Anterior cingulate cortex (tissue), 58 donors: ENCODE measurements around the gene TMEM267.
"Not testable (repeated sequence)": the region's sequence is repeated elsewhere in the genome, so short reads cannot be mapped to it uniquely, and the experiment has no call there.

Source experiments
- DNase-seq, 58 donors: peaks; one replicate each; lab custom pipeline; 2025; lab: John Stamatoyannopoulos, UW

Gene TMEM267, protein sequence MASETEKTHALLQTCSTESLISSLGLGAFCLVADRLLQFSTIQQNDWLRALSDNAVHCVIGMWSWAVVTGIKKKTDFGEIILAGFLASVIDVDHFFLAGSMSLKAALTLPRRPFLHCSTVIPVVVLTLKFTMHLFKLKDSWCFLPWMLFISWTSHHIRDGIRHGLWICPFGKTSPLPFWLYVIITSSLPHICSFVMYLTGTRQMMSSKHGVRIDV

DNA sequence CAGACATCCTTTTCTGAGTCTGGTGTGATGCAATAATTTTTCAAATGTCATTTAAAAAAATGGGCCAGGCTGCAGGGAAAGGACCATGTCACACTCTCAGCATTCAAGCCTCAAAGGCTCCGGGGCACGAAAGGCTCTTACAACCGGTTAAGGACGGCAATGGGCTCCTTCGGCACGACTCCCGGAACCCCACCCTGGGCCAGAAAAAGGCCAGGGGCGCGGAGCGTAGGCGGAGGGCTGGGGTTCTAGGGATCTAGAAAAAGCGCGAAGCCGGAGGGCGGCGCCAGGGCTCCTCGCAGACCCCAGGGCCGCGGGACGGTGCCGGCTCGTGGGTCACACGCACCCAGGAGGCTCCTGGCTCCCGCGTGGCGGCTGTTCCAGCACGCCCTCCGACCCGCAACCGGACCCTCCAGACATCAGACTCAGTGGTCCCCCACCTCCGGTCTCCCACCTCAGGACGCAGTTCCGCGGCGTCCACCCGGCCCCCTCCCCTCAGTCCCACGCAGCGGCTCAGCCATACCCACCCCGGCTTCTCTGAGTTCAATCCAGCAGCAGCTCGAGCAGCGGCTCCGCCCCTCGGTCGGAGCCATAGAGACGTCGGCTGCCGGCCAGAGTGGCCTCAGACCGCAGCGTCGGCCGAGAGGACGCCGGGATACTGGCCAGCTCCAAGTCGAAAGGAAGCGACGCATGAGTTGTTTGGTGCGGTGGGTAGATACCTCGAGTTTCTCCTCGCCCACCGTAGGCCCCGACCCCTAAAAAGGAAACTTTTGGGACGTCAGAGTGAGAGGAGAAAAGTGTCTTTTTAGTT is at the start of gene TMEM267:
TMEM267 (minus strand) TSS at position 568 of the 808 bp plus-strand sequence. CDS start 29,896 bp downstream, outside the sequence.
- DNase-seq: peak; percentile 52 to 96 (median 88)

DNA sequence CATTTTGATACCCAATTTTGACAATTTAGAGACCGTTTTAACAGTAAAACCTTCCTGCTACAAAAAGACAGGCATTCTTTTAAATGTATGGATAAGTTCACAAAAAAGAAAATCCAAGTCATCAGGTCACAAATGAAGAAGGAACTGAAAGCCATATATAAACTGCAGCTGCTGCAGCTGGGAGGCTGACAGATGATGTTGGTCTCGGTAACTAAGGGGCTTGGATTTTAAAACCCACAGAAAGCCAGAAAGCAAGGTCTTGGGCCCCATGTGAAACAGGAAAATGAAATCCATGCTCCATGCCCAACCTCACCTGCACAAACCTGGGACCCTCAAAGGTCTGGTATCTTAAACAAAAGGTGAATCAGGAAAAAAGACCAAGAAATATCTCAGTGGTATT is 47.0 kb upstream of the TMEM267 start:
- no peak for DNase-seq

- DNase-seq: no peak
Observed at GRCh38 chr5:43523662-43524072, 40.0 kb upstream of the TMEM267 start.

GRCh38 chr5:43520615-43521014 is 37.0 kb upstream of the TMEM267 start:
- DNase-seq: no peak

GRCh38 chr5:43515678-43516048 is 32.0 kb upstream of the TMEM267 start:
- DNase-seq: no peak

- DNase-seq: peak; percentile 33 to 97 (median 90)
Observed at GRCh38 chr5:43514816-43515677, 31.4 kb upstream of the TMEM267 start, which contains the start of gene C5orf34. TSS of gene C5orf34 (minus strand) at chr5:43515148. CDS start at chr5:43509339, 5,809 bp downstream.

DNA sequence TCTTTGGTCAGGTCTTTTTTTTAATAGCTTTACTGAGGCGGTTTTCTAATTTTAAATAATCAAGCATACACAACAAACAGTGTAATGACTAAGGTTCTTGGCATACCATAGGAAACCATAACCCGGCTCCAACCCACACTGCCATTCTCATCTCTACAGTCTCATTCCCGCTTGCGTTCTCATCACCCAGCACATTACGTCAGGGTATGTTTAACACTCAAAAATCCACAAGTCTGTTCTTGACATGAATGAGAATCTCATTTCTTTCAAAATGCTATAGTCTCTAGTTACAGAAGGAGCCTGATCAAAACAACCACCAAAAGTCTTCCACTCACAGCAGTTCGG is 30.8 kb upstream of the TMEM267 start:
- DNase-seq: no peak

GRCh38 chr5:43514025-43514424 is 30.4 kb upstream of the TMEM267 start:
- DNase-seq: no peak

- DNase-seq: not testable (repeated sequence)
Observed at GRCh38 chr5:43511062-43511461, 27.4 kb upstream of the TMEM267 start.

- no peak for DNase-seq
Observed at GRCh38 chr5:43498581-43498980, 14.9 kb upstream of the TMEM267 start.

GRCh38 chr5:43497311-43498104 is 13.8 kb upstream of the TMEM267 start:
- DNase-seq: no peak

DNA sequence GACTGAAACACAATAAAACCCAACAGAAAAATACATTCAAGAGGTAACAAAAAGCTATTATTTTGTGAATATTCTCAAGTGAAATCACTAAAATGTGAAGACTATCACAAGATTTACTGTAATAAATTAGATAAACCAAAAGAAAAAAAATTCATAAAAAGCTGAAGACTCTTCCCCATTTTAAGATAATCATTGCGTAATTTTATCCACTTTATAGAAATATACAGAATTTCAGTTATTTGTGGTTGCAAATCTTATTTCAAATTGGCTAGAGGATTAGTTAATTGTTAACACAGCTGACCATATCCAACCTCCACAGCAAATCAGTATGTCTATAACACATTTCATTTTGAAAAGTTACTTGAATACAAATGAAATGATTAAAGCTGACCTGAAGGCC is 7.7 kb upstream of the TMEM267 start:
- DNase-seq: no peak

- no peak for DNase-seq
Observed at GRCh38 chr5:43486353-43486752, 2.7 kb upstream of the TMEM267 start.

- no peak for DNase-seq
Observed at GRCh38 chr5:43485406-43485805, 1.7 kb upstream of the TMEM267 start.

GRCh38 chr5:43484106-43484849 is 613 bp upstream of the TMEM267 start:
- peak; percentile 22 to 96 (median 83) for DNase-seq

DNA sequence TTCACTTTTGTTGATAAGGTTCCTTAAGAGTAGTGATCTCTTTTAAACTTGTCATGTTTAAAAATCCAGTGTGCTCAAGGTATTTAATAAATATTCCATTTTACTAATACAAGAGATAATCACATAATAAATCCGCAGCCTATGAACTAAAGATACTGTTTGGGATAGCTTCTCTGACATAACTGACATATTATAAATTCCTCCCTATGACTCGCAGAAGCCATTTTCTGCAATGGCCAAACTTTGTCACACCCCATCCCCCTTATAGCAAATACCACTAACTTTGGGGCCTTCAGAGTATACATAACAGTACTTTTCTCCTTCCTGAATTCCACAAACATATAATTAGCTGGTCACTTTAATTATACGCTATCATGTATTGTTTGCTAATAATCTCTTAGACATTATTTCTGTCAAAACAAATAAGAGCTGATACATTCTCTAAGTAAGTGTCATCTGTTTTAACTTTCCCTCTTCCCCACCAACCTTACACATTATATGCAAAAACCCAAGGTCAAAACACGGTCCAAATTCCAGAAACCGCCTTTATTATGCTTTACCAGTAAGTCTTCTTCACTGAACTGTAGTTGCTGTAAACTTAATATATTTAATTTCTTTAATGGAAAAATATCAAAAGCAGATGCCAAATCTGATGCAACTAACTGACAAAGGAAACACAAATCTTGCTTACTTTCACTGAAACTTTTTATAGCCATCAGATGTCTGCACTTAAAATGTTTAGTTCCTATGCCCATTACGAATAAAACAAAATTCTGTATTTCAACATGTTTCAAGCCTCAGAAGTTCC is 971 bp downstream of the TMEM267 start:
- DNase-seq: no peak

- no peak for DNase-seq
Observed at GRCh38 chr5:43469671-43470391, 13.8 kb downstream of the TMEM267 start.

GRCh38 chr5:43467100-43467499 is 16.6 kb downstream of the TMEM267 start:
- no peak for DNase-seq
